IgD-negative memory B cell (primary cell): Measurements from ENCODE around the gene NFYC. TPM values are rescaled to one million over a fixed set of nuclear protein-coding genes. Genes with fewer than 3 reads are reported as not detected.
A peak's percentile ranks its signal among the peaks of the same experiment; 100 is the strongest.

Experiments
- H3K27ac Mint-ChIP-seq, 3 donors: one replicate each; pipeline ENCODE4 v1.8.0; 2020 to 2022; ENCODE audit warnings: mild to moderate bottlenecking in 3 of 3, mixed read lengths in 3 of 3, moderate library complexity in 1 of 3
- H3K27me3 Mint-ChIP-seq: one replicate; pipeline ENCODE4 v1.8.0; 2021; ENCODE audit warnings: mixed read lengths
- H3K36me3 Mint-ChIP-seq: one replicate; pipeline ENCODE4 v1.8.0; 2020; ENCODE audit warnings: mild to moderate bottlenecking, mixed read lengths
- H3K4me1 Mint-ChIP-seq, 3 donors: one replicate each; pipeline ENCODE4 v1.8.0; 2020 to 2022; ENCODE audit warnings: mixed read lengths in 3 of 3, mild to moderate bottlenecking in 1 of 3
- H3K4me3 Mint-ChIP-seq, 4 donors: one replicate each; pipeline ENCODE4 v1.8.0; 2020 to 2022; ENCODE audit warnings: mild to moderate bottlenecking in 4 of 4, mixed read lengths in 4 of 4, moderate library complexity in 3 of 4
- H3K9me3 Mint-ChIP-seq, 3 donors: one replicate each; pipeline ENCODE4 v1.8.0; 2020 to 2021; ENCODE audit warnings: mixed read lengths in 3 of 3, mild to moderate bottlenecking in 1 of 3
- polyA plus RNA-seq: library from polyadenylated mRNA; unstranded; fragments of 300-500 nt; fragmentation: Illumina TruSeq; gene quantifications from one replicate; pipeline ENCODE4 v1.2.3, GENCODE V29; 2021

The NFYC gene
- polyA plus RNA-seq, 1 donor from 2014 or later: 74.3 TPM

GRCh38 chr1:40748841-40749718, 57.6 kb downstream of the NFYC start:
- H3K36me3 Mint-ChIP-seq: peaks cover 9% of the 10 kb centered on the region
- no peak overlapping the region for H3K4me3 Mint-ChIP-seq
- H3K27ac Mint-ChIP-seq: peak overlapping the region in 1 of 3 donors; percentile 37
- H3K4me1 Mint-ChIP-seq: peaks cover 22 to 30% (median 26%) of the 10 kb centered on the region in 3 donors
- no peaks in the 10 kb centered on the region for H3K27me3 Mint-ChIP-seq
- no peaks in the 10 kb centered on the region for H3K9me3 Mint-ChIP-seq

GRCh38 chr1:40749817-40750216, 58.3 kb downstream of the NFYC start:
- peaks cover 9% of the 10 kb centered on the region for H3K36me3 Mint-ChIP-seq
- H3K4me1 Mint-ChIP-seq: peaks cover 22 to 30% (median 26%) of the 10 kb centered on the region in 3 donors
- no peak overlapping the region for H3K27ac Mint-ChIP-seq
- H3K27me3 Mint-ChIP-seq: no peaks in the 10 kb centered on the region
- H3K9me3 Mint-ChIP-seq: no peaks in the 10 kb centered on the region
- H3K4me3 Mint-ChIP-seq: peak overlapping the region in 1 of 4 donors; percentile 45

- peaks cover 19 to 26% (median 24%) of the 10 kb centered on the region in 3 donors for H3K4me1 Mint-ChIP-seq
- peaks cover 9% of the 10 kb centered on the region for H3K36me3 Mint-ChIP-seq
Measured at GRCh38 chr1:40750451-40750908, 59.0 kb downstream of the NFYC start.

GRCh38 chr1:40751802-40752201, 60.3 kb downstream of the NFYC start:
- Mint-ChIP-seq H3K27me3 (no peaks in the 10 kb centered on the region), H3K36me3 (peaks cover 9% of the 10 kb centered on the region), H3K4me3 (no peak overlapping the region), H3K4me1 (peaks cover 14 to 21% (median 18%) of the 10 kb centered on the region in 3 donors), H3K9me3 (no peaks in the 10 kb centered on the region), H3K27ac (no peak overlapping the region)

More at GRCh38 chr1:40750451-40750908, 59.0 kb downstream of the NFYC start:
- H3K27ac Mint-ChIP-seq: peak overlapping the region in 1 of 3 donors; percentile 5
- no peak overlapping the region for H3K4me3 Mint-ChIP-seq
- no peaks in the 10 kb centered on the region for H3K27me3 Mint-ChIP-seq
- H3K9me3 Mint-ChIP-seq: no peaks in the 10 kb centered on the region

- Mint-ChIP-seq H3K27ac (peak overlapping the region in 2 of 3 donors; percentile 64 to 93), H3K36me3 (peaks cover 6% of the 10 kb centered on the region), H3K27me3 (no peaks in the 10 kb centered on the region), H3K9me3 (no peaks in the 10 kb centered on the region), H3K4me1 (peaks cover 12 to 21% (median 17%) of the 10 kb centered on the region in 3 donors), H3K4me3 (peak overlapping the region in 2 of 4 donors; percentile 28)
Measured at GRCh38 chr1:40753142-40753882, 61.8 kb downstream of the NFYC start.

- Mint-ChIP-seq H3K27me3 (no peaks in the 10 kb centered on the region), H3K4me3 (no peak overlapping the region), H3K27ac (peak overlapping the region in 1 of 3 donors; percentile 78), H3K36me3 (peaks cover 6% of the 10 kb centered on the region), H3K4me1 (peaks cover 12 to 18% (median 17%) of the 10 kb centered on the region in 3 donors), H3K9me3 (no peaks in the 10 kb centered on the region)
Measured at GRCh38 chr1:40754201-40754600, 62.7 kb downstream of the NFYC start.

GRCh38 chr1:40755067-40755466, 63.6 kb downstream of the NFYC start:
- no peaks in the 10 kb centered on the region for H3K27me3 Mint-ChIP-seq
- H3K4me3 Mint-ChIP-seq: no peak overlapping the region
- no peak overlapping the region for H3K27ac Mint-ChIP-seq
- H3K9me3 Mint-ChIP-seq: no peaks in the 10 kb centered on the region
- peaks cover 12 to 20% (median 16%) of the 10 kb centered on the region in 3 donors for H3K4me1 Mint-ChIP-seq
- peaks cover 8% of the 10 kb centered on the region for H3K36me3 Mint-ChIP-seq

GRCh38 chr1:40756523-40756922, 65.0 kb downstream of the NFYC start:
- no peak overlapping the region for H3K4me3 Mint-ChIP-seq
- H3K27ac Mint-ChIP-seq: no peak overlapping the region
- no peaks in the 10 kb centered on the region for H3K27me3 Mint-ChIP-seq
- no peaks in the 10 kb centered on the region for H3K9me3 Mint-ChIP-seq
- H3K4me1 Mint-ChIP-seq: peaks cover 11 to 22% (median 13%) of the 10 kb centered on the region in 3 donors
- H3K36me3 Mint-ChIP-seq: peaks cover 8% of the 10 kb centered on the region

GRCh38 chr1:40757084-40757483, 65.6 kb downstream of the NFYC start:
- no peaks in the 10 kb centered on the region for H3K9me3 Mint-ChIP-seq
- no peaks in the 10 kb centered on the region for H3K27me3 Mint-ChIP-seq
- peaks cover 13 to 23% (median 13%) of the 10 kb centered on the region in 3 donors for H3K4me1 Mint-ChIP-seq
- H3K36me3 Mint-ChIP-seq: peaks cover 8% of the 10 kb centered on the region
- peak overlapping the region in 1 of 3 donors; percentile 27 for H3K27ac Mint-ChIP-seq
- no peak overlapping the region for H3K4me3 Mint-ChIP-seq

GRCh38 chr1:40758004-40758403, 66.5 kb downstream of the NFYC start:
- Mint-ChIP-seq H3K4me1 (peaks cover 17 to 25% (median 17%) of the 10 kb centered on the region in 3 donors), H3K36me3 (peaks cover 7% of the 10 kb centered on the region), H3K9me3 (no peaks in the 10 kb centered on the region), H3K27ac (no peak overlapping the region), H3K27me3 (no peaks in the 10 kb centered on the region), H3K4me3 (no peak overlapping the region)

- Mint-ChIP-seq H3K4me3 (no peak overlapping the region), H3K9me3 (no peaks in the 10 kb centered on the region), H3K27ac (no peak overlapping the region), H3K36me3 (peaks cover 4% of the 10 kb centered on the region), H3K27me3 (no peaks in the 10 kb centered on the region), H3K4me1 (peaks cover 16 to 24% (median 17%) of the 10 kb centered on the region in 3 donors)
Measured at GRCh38 chr1:40758578-40759343, 67.3 kb downstream of the NFYC start.

GRCh38 chr1:40760984-40761383, 69.5 kb downstream of the NFYC start:
- peaks cover 24 to 31% (median 27%) of the 10 kb centered on the region in 3 donors for H3K4me1 Mint-ChIP-seq
- H3K9me3 Mint-ChIP-seq: no peaks in the 10 kb centered on the region
- peaks cover 4% of the 10 kb centered on the region for H3K36me3 Mint-ChIP-seq
- peak overlapping the region in 1 of 3 donors; percentile 83 for H3K27ac Mint-ChIP-seq
- no peaks in the 10 kb centered on the region for H3K27me3 Mint-ChIP-seq
- H3K4me3 Mint-ChIP-seq: no peak overlapping the region

- Mint-ChIP-seq H3K4me3 (peak overlapping the region in 3 of 4 donors; percentile 30 to 79 (median 60)), H3K27me3 (no peaks in the 10 kb centered on the region), H3K4me1 (peaks cover 24 to 31% (median 27%) of the 10 kb centered on the region in 3 donors), H3K27ac (peak overlapping the region in 1 of 3 donors; percentile 46), H3K9me3 (no peaks in the 10 kb centered on the region), H3K36me3 (peaks cover 9% of the 10 kb centered on the region)
Measured at GRCh38 chr1:40762144-40762923, 70.8 kb downstream of the NFYC start.
